ENCODE data around the gene CETN1.

The CETN1 gene

GRCh38 chr18:600107-600506, 19.9 kb downstream of the CETN1 start:
- no peak for TF ChIP-seq RAD21 (IDR thresholded peaks at IDR 0.05; ENCODE audit: low read depth)
- peak; percentile 61; the same call in 1 of the 2 replicates for TF ChIP-seq NFIC (IDR thresholded peaks at IDR 0.05)
- peak; percentile 43; the same call in 1 of the 2 replicates for TF ChIP-seq EP300 (IDR thresholded peaks at IDR 0.05; ENCODE audit: borderline replicate concordance)

- TF ChIP-seq FOXM1 (IDR thresholded peaks at IDR 0.05; ENCODE audit: borderline replicate concordance, low read depth) (no peak), YY1 (IDR thresholded peaks at IDR 0.05; ENCODE audit: low read depth) (no peak), ZBTB7A (IDR thresholded peaks at IDR 0.05; ENCODE audit: low read depth) (no peak), MAX (IDR thresholded peaks at IDR 0.05) (no peak), CREB1 (IDR thresholded peaks at IDR 0.05; ENCODE audit: low read depth) (no peak), NFIC (IDR thresholded peaks at IDR 0.05) (no peak), TCF12 (IDR thresholded peaks at IDR 0.05; ENCODE audit: low read depth) (no peak), TEAD4 (IDR thresholded peaks at IDR 0.05) (no peak), CEBPB (IDR thresholded peaks at IDR 0.05) (no peak), USF1 (IDR thresholded peaks at IDR 0.05) (no peak), EGR1 (IDR thresholded peaks at IDR 0.05) (no peak), RAD21 (IDR thresholded peaks at IDR 0.05; ENCODE audit: low read depth) (no peak), REST (IDR thresholded peaks at IDR 0.05; ENCODE audit: low read depth) (no peak), EP300 (IDR thresholded peaks at IDR 0.05; ENCODE audit: borderline replicate concordance) (no peak), TAF1 (IDR thresholded peaks at IDR 0.05; ENCODE audit: low read depth) (no peak)
These were observed 24.6 kb downstream of the CETN1 start for GRCh38 chr18:604771-605170.

- no peak for TF ChIP-seq FOXM1 (IDR thresholded peaks at IDR 0.05; ENCODE audit: borderline replicate concordance, low read depth)
- TF ChIP-seq TAF1 (IDR thresholded peaks at IDR 0.05; ENCODE audit: low read depth), result no peak
- no peak for TF ChIP-seq REST (IDR thresholded peaks at IDR 0.05; ENCODE audit: low read depth)
- TF ChIP-seq YY1 (IDR thresholded peaks at IDR 0.05; ENCODE audit: low read depth), result no peak
- no peak for TF ChIP-seq TCF12 (IDR thresholded peaks at IDR 0.05; ENCODE audit: low read depth)
- TF ChIP-seq RAD21 (IDR thresholded peaks at IDR 0.05; ENCODE audit: low read depth), result no peak
These were observed 27.8 kb downstream of the CETN1 start for GRCh38 chr18:607930-608329.

- no peak for TF ChIP-seq MAX (IDR thresholded peaks at IDR 0.05)
- no peak for TF ChIP-seq USF1 (IDR thresholded peaks at IDR 0.05)
- TF ChIP-seq FOXM1 (IDR thresholded peaks at IDR 0.05; ENCODE audit: borderline replicate concordance, low read depth), result no peak
These were observed 30.2 kb downstream of the CETN1 start for GRCh38 chr18:610214-610928.

GRCh38 chr18:612156-612555, 32.0 kb downstream of the CETN1 start:
- TF ChIP-seq USF1 (IDR thresholded peaks at IDR 0.05), result no peak
- no peak for TF ChIP-seq TEAD4 (IDR thresholded peaks at IDR 0.05)
- no peak for TF ChIP-seq EP300 (IDR thresholded peaks at IDR 0.05; ENCODE audit: borderline replicate concordance)
- no peak for TF ChIP-seq YY1 (IDR thresholded peaks at IDR 0.05; ENCODE audit: low read depth)
- TF ChIP-seq EGR1 (IDR thresholded peaks at IDR 0.05), result no peak
- TF ChIP-seq MAX (IDR thresholded peaks at IDR 0.05), result no peak
- TF ChIP-seq CREB1 (IDR thresholded peaks at IDR 0.05; ENCODE audit: low read depth), result no peak
- TF ChIP-seq ZBTB7A (IDR thresholded peaks at IDR 0.05; ENCODE audit: low read depth), result no peak
- no peak for TF ChIP-seq REST (IDR thresholded peaks at IDR 0.05; ENCODE audit: low read depth)
- no peak for TF ChIP-seq FOXM1 (IDR thresholded peaks at IDR 0.05; ENCODE audit: borderline replicate concordance, low read depth)
- TF ChIP-seq CEBPB (IDR thresholded peaks at IDR 0.05), result no peak
- no peak for TF ChIP-seq TCF12 (IDR thresholded peaks at IDR 0.05; ENCODE audit: low read depth)

All from Ishikawa (cell line).